Left lung (tissue), 10 donors: ENCODE measurements around the gene FXYD1. TPM values are rescaled to one million over a fixed set of nuclear protein-coding genes. Genes with fewer than 3 reads are reported as not detected.

Experiments used
- ATAC-seq: fragments of 200-7000 bp; cut with Tn5 transposase; one replicate; pipeline ENCODE4 v1.9.1; 2020; ENCODE audit warnings: moderate library complexity
- DNase-seq, 4 donors: peaks; one replicate each; pipeline ENCODE4 v3.0.0-alpha.2; 2013 to 2020
- H3K27ac ChIP-seq, 2 donors: fragments of 200-600 bp; sonication (generic) in 1 of 2; one replicate each; pipeline versions ENCODE4 v1.5.0 to v1.8.0; 2020 to 2021
- H3K27me3 ChIP-seq, 2 donors: fragments of 200-600 bp; sonication (generic) in 1 of 2; one replicate each; pipeline versions ENCODE4 v1.5.0 to v1.8.0; 2020 to 2021
- H3K36me3 ChIP-seq, 2 donors: fragments of 200-600 bp; sonication (generic) in 1 of 2; one replicate each; pipeline versions ENCODE4 v1.5.0 to v1.8.0; 2020 to 2021
- H3K4me1 ChIP-seq, 2 donors: fragments of 200-600 bp; one replicate each; pipeline ENCODE4 v1.8.0; 2021
- H3K4me3 ChIP-seq, 2 donors: fragments of 200-600 bp; sonication (generic) in 1 of 2; one replicate each; pipeline versions ENCODE4 v1.5.0 to v1.8.0; 2020 to 2021; ENCODE audit warnings: mild to moderate bottlenecking in 1 of 2
- H3K9me3 ChIP-seq, 2 donors: fragments of 200-600 bp; sonication (generic) in 1 of 2; one replicate each; pipeline versions ENCODE4 v1.5.0 to v1.8.0; 2020 to 2021
- intact Hi-C, 2 donors: fragments of 100-400 bp; cut with DNase I; formaldehyde crosslinking; loops; one replicate each; pipeline versions ENCODE4 v1.11.2 to v1.14.2; 2022
- polyA plus RNA-seq, 6 donors: library from polyadenylated mRNA; unstranded; fragments of 120-200 nt; gene quantifications; one replicate each; pipeline ENCODE4 v1.2.1, GENCODE V29; 2013; ENCODE audit not compliant: insufficient read length in 6 of 6
- total RNA-seq, 2 donors: library from RNA; stranded (reverse); fragmentation: NEBNext Ultra II Directional; extraction: Animal tissue kit (Norgen Biotek cat#: 25700); gene quantifications; one replicate each; pipeline ENCODE4 v1.2.1, GENCODE V29; 2021
- TF ChIP-seq, protein P1 (sequence below), 2 donors: fragments of 200-600 bp; sonication (generic) in 1 of 2; IDR thresholded peaks; one replicate each; pipeline versions ENCODE4 v1.5.0 to v1.8.0; 2021; ENCODE audit warnings: antibody characterized with exemption in 2 of 2
- donor health status: DM: no; HTN: yes; CAD: no.
- donor health status: DM: no; HTN: no; CAD: no.

FXYD1 gene
- total and polyA plus RNA-seq, 8 donors, result 20.1 to 67.0 (median 53.1) TPM

- DNase-seq, result no peak
- H3K27me3 ChIP-seq, result peaks cover 0 to 10% of the 10 kb centered on the region in 2 donors
- no peak overlapping the region for H3K4me3 ChIP-seq
- no peaks in the 10 kb centered on the region for H3K4me1 ChIP-seq
- TF ChIP-seq, protein P1, sequence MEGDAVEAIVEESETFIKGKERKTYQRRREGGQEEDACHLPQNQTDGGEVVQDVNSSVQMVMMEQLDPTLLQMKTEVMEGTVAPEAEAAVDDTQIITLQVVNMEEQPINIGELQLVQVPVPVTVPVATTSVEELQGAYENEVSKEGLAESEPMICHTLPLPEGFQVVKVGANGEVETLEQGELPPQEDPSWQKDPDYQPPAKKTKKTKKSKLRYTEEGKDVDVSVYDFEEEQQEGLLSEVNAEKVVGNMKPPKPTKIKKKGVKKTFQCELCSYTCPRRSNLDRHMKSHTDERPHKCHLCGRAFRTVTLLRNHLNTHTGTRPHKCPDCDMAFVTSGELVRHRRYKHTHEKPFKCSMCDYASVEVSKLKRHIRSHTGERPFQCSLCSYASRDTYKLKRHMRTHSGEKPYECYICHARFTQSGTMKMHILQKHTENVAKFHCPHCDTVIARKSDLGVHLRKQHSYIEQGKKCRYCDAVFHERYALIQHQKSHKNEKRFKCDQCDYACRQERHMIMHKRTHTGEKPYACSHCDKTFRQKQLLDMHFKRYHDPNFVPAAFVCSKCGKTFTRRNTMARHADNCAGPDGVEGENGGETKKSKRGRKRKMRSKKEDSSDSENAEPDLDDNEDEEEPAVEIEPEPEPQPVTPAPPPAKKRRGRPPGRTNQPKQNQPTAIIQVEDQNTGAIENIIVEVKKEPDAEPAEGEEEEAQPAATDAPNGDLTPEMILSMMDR (IDR thresholded peaks at IDR 0.05), result no peak
- no peaks in the 10 kb centered on the region for H3K36me3 ChIP-seq
- H3K9me3 ChIP-seq, result no peaks in the 10 kb centered on the region
- no peak for ATAC-seq
- intact Hi-C loops, result no loop called here
- no peak overlapping the region for H3K27ac ChIP-seq
Measured at GRCh38 chr19:35105047-35105410, 33.6 kb upstream of the FXYD1 start.

DNA sequence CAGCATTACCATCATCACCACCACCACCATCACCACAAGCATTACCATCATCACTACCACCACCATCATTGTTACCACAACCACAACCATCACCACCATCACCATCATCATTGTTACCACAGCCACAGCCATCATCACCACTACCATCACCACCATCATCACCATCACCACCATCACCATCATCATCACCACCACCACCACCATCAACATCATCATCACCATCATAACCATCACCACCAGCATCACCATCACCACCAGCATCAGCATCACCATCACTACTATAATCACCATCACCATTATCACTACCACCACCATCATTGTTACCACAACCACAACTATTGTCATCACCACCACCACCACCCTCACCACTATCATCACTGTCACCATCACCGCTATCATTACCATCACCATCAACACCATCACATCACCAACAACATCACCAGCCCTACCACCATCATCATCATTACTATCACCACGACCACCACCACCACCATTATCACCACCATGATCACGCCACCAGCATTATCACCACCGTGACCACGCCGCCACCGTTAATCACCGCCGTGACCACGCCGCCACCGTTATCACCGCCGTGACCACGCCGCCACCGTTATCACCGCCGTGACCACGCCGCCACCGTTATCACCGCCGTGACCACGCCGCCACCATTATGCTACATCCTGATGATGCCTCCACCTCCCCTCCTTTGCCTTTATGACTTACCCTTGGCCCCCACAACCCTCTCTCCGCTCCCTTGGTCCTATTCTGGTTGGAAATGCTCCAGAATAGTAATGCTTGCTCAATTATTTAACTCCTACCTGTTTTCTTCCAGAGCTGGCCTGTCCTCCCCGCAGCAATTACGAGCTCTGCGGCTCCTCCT is 33.0 kb upstream of the FXYD1 start:
- ATAC-seq, result no peak
- intact Hi-C loops, result no loop called here
- TF ChIP-seq, protein P1 (IDR thresholded peaks at IDR 0.05), result no peak

GRCh38 chr19:35106291-35106583 is 32.4 kb upstream of the FXYD1 start:
- no peak for DNase-seq
- no peaks in the 10 kb centered on the region for H3K9me3 ChIP-seq
- TF ChIP-seq, protein P1 (IDR thresholded peaks at IDR 0.05), result no peak
- H3K4me3 ChIP-seq, result no peak overlapping the region
- ATAC-seq, result no peak
- H3K4me1 ChIP-seq, result no peaks in the 10 kb centered on the region
- peaks cover 0 to 10% of the 10 kb centered on the region in 2 donors for H3K27me3 ChIP-seq
- no peaks in the 10 kb centered on the region for H3K36me3 ChIP-seq
- intact Hi-C loops, result no loop called here
- no peak overlapping the region for H3K27ac ChIP-seq

More for the DNA sequence above, 33.0 kb upstream of the FXYD1 start:
- H3K27me3 ChIP-seq, result peaks cover 0 to 10% of the 10 kb centered on the region in 2 donors
- H3K27ac ChIP-seq, result no peak overlapping the region
- H3K9me3 ChIP-seq, result no peaks in the 10 kb centered on the region
- no peaks in the 10 kb centered on the region for H3K4me1 ChIP-seq
- no peak overlapping the region for H3K4me3 ChIP-seq
- DNase-seq, result no peak
- no peaks in the 10 kb centered on the region for H3K36me3 ChIP-seq

DNA sequence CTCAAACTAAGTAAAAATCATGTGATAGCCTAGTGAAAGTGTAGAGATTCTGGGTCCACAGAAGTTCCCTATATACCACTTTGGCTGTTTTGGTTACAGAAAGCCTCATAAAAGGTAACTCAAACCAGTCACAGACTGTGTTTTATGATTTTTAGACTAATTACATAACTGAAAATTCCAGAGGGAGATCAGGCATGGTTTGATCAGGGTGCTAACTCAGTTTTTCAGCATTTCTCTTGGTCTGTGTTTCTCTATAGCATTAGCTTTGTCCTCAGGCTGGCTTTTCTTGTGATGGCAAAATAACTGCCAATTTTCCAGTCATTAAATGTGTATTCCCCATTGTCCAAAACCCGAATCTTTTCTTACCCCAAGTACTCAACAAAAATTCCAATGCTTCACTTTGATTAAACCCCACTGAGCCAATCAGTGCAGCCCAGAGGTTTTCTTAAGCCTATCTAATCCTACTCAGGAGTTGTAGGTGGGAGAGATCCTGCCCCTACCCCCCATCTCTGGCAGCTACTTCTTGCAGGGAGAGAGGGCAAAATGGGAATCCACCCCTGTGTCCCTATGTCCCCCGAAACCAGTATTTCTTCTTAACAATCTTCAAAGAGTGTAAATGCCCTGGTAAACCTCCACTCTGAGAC is 31.6 kb upstream of the FXYD1 start:
- TF ChIP-seq, protein P1 (IDR thresholded peaks at IDR 0.05), result no peak
- no peak overlapping the region for H3K27ac ChIP-seq

GRCh38 chr19:35107545-35107944 is 31.1 kb upstream of the FXYD1 start:
- H3K9me3 ChIP-seq, result no peaks in the 10 kb centered on the region
- no peak overlapping the region for H3K27ac ChIP-seq
- no peaks in the 10 kb centered on the region for H3K4me1 ChIP-seq
- ATAC-seq, result peak; percentile 86
- intact Hi-C loops, result no loop called here
- TF ChIP-seq, protein P1 (IDR thresholded peaks at IDR 0.05), result no peak
- H3K27me3 ChIP-seq, result peaks cover 0 to 10% of the 10 kb centered on the region in 2 donors
- H3K4me3 ChIP-seq, result no peak overlapping the region
- no peak for DNase-seq
- H3K36me3 ChIP-seq, result no peaks in the 10 kb centered on the region

More for the DNA sequence above, 31.6 kb upstream of the FXYD1 start:
- DNase-seq (no peak), ATAC-seq (no peak)
- Histone ChIP-seq H3K4me3 (no peak overlapping the region), H3K27me3 (peaks cover 0 to 10% of the 10 kb centered on the region in 2 donors), H3K36me3 (no peaks in the 10 kb centered on the region), H3K4me1 (no peaks in the 10 kb centered on the region), H3K9me3 (no peaks in the 10 kb centered on the region)
- intact Hi-C loops, result no loop called here
